GM23248 (cell line): ENCODE measurements around the gene LYRM4.
"Not testable (repeated sequence)": the region's sequence is repeated elsewhere in the genome, so short reads cannot be mapped to it uniquely, and the experiment has no call there.

ENCODE experiments used
- EZH2 ChIP-seq: fragments of 200-600 bp; sonication (generic); IDR thresholded peaks from 2 replicates; pipeline ENCODE4 v1.6.1; 2018; ENCODE audit warnings: antibody characterized with exemption, mild to moderate bottlenecking; ENCODE audit not compliant: insufficient read depth, poor library complexity, severe bottlenecking
- EZH2phosphoT487 ChIP-seq: fragments of 200-600 bp; sonication (generic); IDR thresholded peaks from 2 replicates; pipeline ENCODE4 v1.6.1; 2018; ENCODE audit warnings: antibody characterized with exemption, moderate library complexity, mild to moderate bottlenecking, low read depth; ENCODE audit not compliant: insufficient read depth

- TF ChIP-seq EZH2, EZH2phosphoT487: not testable (repeated sequence)
Observed at GRCh38 chr6:5060439-5060838, 200.3 kb downstream of the LYRM4 start.
